GM19035 (cell line): Measurements from ENCODE around the gene LRRN4CL.
"Not testable (repeated sequence)": the region's sequence is repeated elsewhere in the genome, so short reads cannot be mapped to it uniquely, and the experiment has no call there.

Experiments
- ATAC-seq: cut with Tn5 transposase; IDR thresholded peaks from one replicate; pipeline ENCODE4 v1.9.1; 2021; ENCODE audit not compliant: unreplicated experiment

The LRRN4CL gene

DNA sequence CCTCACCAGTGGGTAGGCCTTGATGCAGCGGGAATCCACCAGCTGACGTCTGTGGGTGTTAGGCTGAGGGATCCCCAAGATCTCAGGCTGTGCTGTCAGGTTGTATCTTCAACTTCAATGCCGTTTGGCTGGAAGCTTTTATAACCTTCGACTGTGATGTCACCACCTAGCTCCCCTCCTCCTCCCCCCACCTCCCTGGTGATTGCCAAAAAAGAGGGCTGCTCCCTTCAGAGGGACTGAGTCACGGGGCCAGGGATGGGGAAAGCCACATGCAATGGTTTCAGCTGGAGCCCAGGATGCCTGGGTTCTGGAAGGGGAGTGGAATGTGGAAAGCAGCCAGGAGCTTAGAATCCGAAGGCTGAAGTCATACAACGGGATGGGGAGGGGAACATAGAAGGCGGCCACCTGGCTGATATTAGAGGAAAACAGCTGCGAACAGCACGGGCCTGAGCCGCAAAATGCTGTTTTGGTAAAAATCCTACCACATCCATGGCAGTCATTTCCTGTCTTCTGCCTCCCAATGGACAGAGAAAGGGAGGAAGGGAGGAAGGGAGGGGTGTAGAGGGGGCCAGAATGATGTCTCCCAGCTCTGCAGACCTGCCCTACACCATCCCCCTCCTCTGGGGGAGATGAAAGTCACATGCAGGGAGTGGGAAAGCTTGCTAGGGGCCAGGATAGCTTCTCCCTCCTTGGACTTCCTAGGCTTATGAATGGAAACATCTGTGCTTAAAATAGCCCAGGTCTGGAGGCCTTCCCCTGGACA is at the start of gene LRRN4CL:
LRRN4CL (minus strand) TSS at position 110 of the 763 bp plus-strand sequence. CDS start 1,022 bp downstream, outside the sequence.
- ATAC-seq: no peak

DNA sequence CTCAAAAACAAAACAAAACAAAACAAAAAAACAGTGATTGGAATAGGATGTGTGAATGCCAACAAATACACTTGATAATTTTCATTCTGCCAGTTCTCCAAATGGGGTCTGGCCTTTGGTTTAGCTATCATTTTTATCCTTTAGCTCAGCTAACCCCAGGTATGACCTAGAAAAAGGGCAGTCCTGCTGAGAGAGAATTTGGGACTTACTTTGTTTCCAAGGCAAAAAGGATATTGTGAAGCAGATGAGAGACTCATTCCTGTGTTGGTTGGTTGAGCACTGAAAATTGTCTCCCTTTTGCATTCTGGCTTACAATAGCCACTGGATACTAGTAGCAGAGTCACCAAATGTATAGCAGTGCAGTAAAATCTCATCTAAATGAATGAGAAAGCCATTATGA is 47.9 kb upstream of the LRRN4CL start:
- ATAC-seq: no peak

DNA sequence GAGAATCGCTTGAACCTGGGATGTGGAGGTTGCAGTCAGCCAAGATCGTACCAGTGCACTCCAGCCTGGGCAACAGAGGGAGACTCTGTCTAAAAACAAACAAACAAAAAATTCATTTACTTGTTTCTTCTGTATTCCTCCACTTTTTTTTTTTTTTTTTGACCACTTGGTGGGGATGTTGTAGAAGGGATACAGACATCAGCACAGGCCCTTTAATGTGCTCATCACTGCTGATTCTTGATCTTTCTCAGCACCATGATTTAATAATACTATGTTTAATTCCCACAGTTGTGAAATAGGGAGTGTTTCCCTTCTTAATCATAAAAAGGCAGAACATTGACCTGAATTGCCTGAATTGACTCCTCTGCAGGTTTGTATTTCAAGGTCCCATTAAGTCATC is 43.5 kb upstream of the LRRN4CL start:
- ATAC-seq: no peak

DNA sequence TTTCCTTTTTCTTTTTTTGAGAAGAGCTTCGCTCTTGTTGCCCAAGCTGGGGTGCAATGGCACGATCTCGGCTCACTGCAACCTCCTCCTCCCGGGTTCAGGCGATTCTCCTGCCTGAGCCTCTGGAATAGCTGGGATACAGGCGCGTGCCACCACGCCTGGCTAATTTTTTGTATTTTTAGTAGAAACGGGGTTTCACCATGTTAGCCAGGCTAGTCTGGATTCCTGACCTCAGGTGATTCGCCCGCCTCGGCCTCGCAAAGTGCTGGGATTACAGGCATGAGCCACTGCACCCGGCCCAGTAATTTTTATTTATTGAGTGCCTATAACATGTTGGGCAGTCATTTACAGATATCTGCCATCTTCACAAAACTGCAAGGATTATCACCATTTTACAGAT is 40.7 kb upstream of the LRRN4CL start:
- ATAC-seq: not testable (repeated sequence)

DNA sequence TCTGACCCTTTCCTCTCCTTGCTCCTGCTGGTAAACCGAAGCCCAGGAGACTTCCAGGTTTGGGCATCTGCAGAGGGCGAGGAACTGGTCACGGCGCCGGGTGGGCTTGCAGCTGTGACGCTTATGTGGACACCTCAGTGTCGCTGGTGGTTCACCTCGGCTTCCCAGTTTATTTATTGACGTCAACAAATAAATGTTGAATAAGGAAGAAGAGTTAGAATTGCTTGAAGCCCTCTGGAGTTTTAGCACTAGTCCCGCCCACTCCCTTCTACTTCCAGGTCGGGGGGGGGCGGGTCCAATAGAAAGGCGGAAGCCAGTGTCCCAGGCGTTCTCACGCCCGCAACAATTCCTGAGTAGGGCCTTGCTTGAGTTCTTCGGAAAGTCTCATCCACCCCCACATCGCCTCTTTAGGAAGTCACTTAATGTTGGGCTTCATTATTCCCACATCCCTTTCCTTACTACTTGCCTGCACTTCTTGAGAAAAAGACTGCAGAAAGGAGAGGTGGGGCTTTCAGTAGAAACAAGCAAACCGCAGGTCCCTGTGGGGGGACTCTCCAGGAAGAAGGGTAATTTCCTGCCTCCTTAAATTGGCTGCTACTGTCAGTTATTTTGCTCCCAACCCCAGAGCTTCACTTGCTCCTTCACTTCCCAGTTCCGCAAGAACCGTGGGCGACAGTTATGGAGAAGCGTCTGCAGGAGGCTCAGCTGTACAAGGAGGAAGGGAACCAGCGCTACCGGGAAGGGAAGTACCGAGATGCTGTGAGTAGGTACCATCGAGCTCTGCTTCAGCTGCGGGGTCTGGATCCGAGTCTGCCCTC is 39.0 kb upstream of the LRRN4CL start, which contains the start of gene TTC9C:
TTC9C (plus strand) TSS at position 316 of the 818 bp plus-strand sequence; CDS start at position 679, 363 bp downstream.
- peak; percentile 17 for ATAC-seq

DNA sequence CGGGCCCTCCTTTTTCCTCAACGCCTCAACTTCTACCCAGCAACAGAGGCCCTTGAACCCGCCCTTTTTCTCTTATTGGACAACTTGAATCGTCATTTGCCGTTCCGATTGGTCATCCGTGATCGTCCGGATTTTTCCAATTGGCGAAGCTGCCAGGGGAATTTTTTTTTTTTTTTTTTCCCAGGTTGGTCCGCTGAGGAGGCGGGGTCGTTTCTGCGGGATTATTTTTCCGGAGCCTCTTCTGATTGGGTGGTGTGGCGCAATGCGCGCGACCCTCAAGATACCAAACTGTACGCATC is 38.5 kb upstream of the LRRN4CL start:
- ATAC-seq: peak; percentile 55

DNA sequence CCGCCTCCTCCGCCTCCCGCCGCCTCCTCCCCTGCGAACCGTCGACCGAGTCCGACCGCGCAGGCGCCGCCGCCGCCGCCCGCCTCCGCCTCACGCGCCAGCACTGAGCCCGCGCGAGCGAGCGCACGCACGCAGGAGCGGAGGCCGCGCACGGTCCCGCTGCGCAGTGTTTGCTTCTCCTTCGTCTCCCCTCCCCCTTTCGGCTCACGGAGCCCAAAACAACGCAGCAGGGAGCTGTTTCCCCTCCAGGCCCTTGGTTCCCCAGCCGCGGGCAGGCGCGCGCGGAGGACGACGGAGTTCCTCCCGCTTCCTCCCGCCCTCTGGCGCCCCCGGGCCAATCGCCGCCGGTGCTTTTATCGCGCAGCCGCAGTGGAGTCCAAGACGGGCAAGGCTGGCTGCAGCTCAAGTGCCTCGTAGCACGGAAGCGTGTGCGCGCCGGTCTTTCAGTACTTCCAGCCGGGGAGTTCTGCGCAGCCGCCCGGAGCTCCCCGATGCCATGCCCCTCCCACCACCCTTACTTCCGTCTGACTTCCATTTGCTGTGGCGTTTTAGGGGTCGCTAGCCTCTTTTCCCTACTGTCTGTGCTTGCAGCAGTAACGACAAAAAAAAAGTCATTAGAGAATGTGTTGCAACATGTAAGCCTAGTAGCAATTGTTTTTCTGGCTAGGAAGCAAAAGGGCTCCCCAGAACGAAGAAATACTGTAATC is 38.0 kb upstream of the LRRN4CL start, which contains the start of gene HNRNPUL2:
HNRNPUL2 (minus strand) TSS at position 293 of the 707 bp plus-strand sequence. CDS start 301 bp downstream, outside the sequence.
- peak; percentile 71 for ATAC-seq

DNA sequence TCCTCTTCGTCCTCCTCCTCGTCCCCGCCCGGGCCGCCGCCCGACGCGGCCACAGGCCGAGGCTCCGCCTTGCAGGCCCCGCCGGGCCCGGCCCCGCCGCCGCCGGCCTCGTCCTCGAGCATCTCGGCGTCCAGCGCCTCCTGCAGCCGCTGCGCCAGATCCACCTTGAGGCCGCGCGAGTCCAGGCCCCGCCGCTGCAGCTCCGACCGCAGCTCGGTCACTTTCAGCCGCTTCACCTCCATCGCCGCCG is 37.5 kb upstream of the LRRN4CL start:
- no peak for ATAC-seq

DNA sequence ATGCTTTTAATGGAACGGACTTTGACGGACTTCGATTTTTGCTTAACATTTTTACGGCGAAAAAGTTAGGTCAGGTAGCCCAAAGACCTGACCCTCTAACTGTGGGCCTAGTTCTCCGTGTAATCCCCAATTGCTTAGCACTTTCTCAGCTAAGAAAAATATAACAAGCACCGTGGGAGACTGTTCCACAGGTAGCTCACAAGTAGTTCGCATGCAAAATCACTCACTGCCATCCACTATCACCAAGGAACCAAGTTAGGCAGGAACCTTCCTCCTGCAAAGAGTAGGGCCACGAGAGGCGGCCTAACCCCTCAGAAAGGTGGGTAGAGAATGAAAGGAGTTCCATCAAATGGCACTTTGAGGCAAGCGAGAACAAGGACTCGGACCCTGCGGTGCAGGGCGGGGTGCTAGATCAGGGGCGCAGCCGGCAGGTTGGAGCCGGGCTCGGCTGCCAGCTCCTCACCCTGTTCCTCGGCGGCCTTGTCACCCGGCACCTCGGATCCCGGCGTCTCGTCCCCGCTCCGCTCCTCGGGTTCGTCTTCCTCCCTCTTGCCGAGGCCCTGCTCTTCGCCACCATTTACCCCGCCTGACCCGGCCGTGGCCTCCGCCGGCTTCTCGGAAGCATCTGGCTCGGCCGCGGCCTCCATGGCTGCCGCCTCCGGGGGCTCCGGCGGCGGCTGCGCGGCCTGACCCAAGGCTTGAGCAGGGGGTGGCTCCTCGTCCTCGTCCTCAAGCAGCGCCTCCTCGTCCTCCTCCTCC is 37.0 kb upstream of the LRRN4CL start:
- no peak for ATAC-seq

DNA sequence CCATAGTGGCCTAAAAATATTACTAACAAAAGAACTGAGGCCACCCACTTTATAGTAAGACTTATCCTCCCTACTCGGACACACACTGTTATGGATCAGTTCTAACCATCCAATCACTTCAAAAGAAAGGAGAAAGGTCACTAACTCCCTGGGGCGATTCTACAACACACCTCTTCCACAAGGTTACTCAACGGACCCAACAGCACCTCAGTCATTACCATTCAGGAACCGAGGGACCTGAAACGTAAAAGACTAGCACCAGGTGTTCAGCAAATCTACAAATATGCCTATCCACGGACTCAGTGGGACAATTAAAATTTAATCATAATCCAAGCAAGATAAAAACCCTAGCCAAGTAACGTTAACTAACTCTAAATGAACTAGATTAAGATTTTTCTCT is 36.3 kb upstream of the LRRN4CL start:
- no peak for ATAC-seq

DNA sequence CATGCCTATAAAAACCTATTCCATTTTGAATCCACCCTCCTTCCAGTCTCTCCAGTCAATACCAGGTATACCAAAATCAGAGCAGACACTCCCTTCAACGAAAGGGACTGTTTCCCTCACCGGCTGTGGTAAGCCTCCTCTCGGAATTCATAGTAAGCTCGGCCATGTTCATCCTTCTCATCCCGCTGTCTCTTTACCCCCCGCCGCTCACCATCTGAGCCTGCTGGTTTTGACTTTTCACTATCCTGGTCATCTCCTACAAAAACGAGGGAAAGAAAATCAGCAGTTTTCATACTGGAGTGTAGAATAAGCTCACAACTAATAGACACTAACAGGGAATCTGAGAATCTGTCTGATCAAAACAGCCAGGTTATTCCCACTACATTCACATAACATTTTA is 34.8 kb upstream of the LRRN4CL start:
- ATAC-seq: no peak

DNA sequence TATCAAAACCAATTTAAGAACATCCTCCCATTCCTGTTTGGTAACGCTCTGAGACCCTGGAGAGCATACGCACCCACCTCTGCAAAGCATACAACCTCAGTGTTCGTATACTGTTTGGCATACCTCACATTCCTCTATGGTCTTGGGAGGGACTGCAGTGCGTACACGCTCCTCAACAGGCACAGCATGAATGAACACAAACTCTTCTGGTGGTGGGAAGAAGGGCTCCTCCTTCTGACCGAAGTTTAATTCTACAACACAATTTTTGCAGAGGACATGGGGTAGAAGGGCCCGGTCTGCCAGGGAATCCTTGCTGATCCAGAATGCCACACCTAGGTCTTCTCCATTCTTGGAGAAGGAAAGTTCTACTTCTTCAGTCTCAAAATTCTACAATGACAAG is 32.7 kb upstream of the LRRN4CL start:
- no peak for ATAC-seq

DNA sequence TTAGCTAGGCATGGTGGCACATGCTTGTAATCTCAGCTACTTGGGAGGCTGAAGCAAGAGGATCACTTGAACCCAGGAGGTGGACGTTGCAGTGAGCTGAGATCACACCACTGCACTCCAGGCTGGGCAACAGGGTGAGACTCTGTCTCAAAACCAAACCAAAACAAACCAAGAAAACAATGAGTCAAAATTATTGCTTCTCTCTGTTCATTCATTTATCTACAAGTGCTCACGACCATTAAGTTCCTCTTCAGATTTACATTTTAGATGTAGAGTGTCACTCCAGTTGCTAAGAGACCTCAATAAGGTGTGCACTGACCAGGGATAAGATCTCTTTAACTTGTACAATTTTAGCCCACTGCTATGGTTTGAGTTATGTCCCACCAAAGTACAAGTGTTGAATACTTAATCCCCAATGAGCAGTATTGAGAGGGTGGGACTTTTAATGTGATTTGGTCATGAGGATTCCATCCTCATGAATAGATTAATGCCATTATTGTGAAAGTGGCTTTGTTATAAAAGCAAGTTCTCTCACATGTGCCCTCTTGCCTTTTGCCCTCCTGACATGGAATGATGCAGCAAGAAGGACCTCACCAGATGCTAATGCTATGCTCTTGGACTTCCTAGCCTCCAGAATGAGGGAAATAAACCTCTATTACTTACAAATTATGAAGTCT is 30.1 kb upstream of the LRRN4CL start:
- ATAC-seq: no peak

DNA sequence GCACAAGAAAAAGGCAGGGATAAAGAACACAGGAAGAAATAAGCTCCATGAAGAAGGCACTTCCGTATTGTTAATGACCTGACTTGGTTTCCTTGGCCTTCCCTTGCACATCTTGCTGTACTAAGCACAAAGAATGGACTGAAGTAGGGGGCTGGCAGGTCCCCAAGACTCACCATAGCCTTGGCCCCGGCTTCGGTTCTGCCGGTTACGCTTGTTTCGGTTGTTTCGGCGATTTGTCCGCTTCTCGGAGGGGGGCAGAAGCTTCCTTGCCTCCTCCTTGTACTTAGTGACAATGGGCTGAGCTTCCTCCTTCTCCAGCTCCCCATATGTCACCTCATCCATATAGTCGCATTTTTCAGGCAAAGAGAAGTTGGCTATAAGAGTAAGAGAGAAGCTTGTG is 27.5 kb upstream of the LRRN4CL start:
- ATAC-seq: no peak

DNA sequence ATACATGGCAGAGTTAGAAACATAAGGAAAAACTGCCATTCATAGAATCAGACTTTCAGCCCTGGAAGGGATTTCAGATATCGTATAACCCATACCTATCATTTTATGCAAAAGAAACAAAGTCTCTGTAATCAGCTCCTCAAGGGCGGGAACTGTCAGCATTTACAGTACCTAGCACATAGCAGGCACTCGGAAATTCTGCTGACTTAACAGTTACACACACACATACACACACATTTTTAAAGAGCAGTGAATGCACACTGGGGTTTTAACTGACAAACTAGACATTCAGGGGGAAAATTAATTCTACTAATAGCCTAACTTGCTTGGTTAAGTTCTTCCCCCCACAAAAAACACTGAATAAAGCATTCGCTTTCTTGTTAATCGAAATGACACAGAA is 26.9 kb upstream of the LRRN4CL start:
- no peak for ATAC-seq

DNA sequence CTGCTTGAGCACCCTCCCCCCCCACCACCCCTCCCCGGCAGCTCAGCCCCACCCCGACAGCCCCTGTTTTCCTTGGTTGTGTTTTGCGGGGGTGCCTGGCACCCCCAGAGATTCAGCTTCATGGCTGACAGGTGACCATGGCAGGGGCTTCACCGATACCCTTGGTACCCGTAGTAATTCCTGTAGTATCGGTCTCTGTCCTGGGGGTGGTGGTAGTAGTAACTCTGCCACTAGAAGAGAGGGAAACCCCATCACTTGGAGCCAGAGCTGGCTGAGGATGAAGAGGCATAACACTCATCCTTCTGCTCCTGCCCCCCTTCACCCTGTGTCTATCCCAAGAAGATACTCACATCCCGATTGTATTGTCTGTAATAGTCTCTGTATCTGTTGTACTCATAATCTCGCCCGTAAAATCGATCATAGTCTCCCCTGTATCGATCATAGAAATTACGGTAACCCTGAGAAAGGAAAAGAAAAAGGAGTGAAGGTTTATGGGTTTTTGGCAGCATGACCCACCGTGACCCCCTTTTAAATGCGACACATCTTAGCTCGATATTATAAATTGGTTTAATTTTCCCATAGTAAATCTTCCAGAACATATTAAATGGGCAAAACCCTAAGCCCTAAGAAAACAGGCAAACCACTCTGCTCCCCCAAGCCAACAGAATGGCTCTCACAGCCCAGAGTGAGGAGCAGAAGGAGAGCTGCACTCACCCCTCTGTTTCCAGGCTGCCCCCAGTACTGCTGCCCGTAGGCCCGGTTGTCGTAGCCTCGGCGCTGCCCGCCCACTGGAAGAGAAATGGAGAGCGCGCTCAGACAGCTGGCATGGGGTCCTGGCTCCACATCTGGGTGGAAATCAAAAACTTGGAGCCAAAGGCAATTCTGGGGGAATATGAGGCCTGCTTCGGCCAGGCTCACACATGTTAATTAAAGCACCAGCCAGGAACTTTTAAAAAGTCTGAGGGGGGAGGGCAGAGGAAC is 26.1 kb upstream of the LRRN4CL start:
- ATAC-seq: no peak

DNA sequence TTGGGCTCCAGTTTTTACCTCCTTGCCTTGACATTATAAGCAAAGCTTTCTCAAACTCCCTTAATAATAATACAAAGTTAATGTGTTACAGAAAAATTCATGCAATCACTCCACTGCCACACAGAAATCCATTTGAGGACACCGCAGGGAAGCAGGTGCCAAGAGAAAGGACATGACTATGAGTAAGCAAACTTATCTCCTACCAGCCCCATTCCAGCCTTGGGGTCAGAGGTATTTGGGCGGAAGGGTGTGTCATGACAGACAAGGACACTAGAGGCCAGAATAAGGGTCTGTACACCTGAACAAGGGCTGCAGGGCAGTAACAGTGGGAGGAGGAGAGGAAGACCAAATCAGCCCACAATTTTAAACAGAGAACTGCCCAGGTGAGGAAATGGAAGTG is 24.0 kb upstream of the LRRN4CL start:
- no peak for ATAC-seq

DNA sequence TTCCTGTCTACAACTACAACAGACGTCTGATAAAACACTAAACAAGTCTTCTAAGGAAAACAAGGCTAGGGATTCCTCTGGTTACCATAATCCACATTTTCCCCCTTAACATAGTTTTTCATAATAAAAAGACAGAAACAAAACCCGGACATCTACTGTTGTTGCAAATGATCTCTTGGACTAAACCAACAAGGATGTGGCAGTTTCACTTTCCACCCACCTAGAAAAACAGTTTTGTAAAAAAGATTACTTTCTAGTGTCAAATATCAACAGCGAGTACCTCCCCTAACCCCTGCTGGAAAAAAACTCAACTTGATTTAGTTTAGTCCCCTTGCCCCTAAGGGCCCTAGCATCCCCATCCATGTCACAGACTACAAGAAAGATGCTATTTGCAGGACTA is 23.5 kb upstream of the LRRN4CL start:
- ATAC-seq: no peak

DNA sequence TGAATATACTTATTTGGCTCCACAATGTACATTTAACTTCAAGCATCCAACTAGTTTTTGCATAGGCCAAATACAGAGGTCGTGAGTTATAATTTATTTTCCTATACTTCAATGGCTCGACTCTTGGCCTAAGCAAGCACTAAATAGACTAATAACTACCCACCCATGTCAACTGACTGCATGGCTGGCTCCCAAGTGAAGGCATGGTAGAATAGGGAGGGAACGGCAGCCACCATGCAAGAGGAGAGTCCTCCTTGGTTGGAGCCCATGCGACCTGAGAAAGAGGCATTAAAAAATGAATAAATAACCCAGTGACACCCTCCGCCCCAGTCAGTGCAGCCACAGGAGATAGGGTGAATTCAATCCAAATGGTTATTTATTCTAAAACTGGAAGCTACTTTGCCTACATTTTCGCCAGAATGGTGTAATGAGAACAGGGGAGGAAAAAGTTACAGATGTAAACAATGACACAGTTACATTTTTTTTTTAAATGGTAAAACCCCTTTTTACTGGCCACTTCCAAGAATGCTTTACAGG is 23.0 kb upstream of the LRRN4CL start:
- no peak for ATAC-seq
